Measurements from ENCODE around the gene FAM107A. TPM values are rescaled to one million over a fixed set of nuclear protein-coding genes. Genes with fewer than 3 reads are reported as not detected.

FAM107A gene
- polyA plus RNA-seq, 1 experiment: 0.11 TPM

DNA sequence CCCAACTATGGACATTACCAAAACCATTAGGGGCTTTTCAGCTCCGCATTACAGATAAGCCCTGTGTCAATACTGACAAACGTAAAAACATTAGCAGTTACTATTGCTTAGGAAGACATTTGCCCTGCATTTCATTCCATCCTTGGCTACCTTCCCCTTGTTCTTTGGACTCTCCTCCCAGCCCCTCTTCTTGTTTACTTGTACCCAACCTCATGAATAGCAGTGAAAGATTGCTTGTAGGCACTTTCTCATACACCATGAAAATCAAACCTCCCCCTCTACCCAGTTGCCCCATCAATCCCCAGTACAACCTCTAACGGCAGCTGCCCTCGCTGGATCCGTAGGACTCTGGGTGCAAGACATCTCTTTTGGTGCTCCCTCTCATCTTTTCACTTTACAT is 16.9 kb upstream of the FAM107A start:
- Histone ChIP-seq H3K36me3 (ENCODE audit: control insufficient read depth, insufficient read depth, low read length) (no peaks in the 10 kb centered on the region), H3K4me3 (ENCODE audit: low read depth, low read length) (no peak overlapping the region), H3K27me3 (ENCODE audit: control insufficient read depth, insufficient read depth, low read length) (no peaks in the 10 kb centered on the region; the same call in 1 of the 2 replicates)
- POLR2A ChIA-PET: no interaction called here
- no peak for TF ChIP-seq CTCF (IDR thresholded peaks at IDR 0.05; ENCODE audit: insufficient read depth, low read depth, low read length)
- CTCF ChIA-PET: no interaction called here
- no peak for DNase-seq (ENCODE audit: low read depth)

- H3K27me3 ChIP-seq (ENCODE audit: control insufficient read depth, insufficient read depth, low read length): peaks cover 6% of the 10 kb centered on the region
- no peak overlapping the region for H3K4me3 ChIP-seq (ENCODE audit: low read depth, low read length)
- ChIA-PET POLR2A (no interaction called here), CTCF (interaction anchor here (1.5 to 2.6 kb wide), 3 partner anchors 12 to 38 kb away, joined by 5 to 7 read pairs (median 5); no protein-coding TSS in a partner anchor)
- no peak for DNase-seq (ENCODE audit: low read depth)
- TF ChIP-seq CTCF (IDR thresholded peaks at IDR 0.05; ENCODE audit: insufficient read depth, low read depth, low read length): no peak
- H3K36me3 ChIP-seq (ENCODE audit: control insufficient read depth, insufficient read depth, low read length): no peaks in the 10 kb centered on the region
Observed at GRCh38 chr3:58591517-58592510, 14.6 kb upstream of the FAM107A start.

DNA sequence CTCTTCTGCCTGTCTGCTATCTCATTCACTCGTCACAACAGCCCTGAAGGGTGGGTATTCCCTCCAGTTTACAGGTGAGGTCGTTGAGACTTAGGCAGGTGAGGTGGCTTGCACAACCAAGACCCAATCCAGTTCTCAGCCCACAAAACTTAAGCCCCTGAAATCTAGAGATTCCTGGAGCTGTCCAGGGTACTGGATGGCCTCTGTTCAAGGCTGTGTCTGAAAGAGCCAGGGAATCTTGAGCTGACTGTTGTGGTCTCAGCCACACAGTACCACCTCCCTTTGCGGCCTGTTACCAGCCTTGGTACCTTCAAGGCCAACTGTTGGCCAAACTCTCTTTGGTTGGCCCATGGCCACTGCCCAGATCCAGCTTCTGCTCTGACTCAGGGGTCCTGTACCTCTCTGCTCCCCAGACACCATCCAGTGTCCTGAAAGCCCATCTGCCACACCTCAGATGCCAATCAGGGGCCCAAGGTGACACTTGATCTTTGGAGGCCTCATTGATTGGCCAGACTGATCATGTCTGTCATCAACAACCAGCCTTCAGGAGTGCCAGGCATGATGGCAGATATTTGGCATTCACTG is 10.9 kb upstream of the FAM107A start:
- peaks cover 13% of the 10 kb centered on the region for H3K27me3 ChIP-seq (ENCODE audit: control insufficient read depth, insufficient read depth, low read length)
- no peaks in the 10 kb centered on the region for H3K36me3 ChIP-seq (ENCODE audit: control insufficient read depth, insufficient read depth, low read length)
- H3K4me3 ChIP-seq (ENCODE audit: low read depth, low read length): no peak overlapping the region
- no peak for DNase-seq (ENCODE audit: low read depth)
- ChIA-PET CTCF (interaction anchor here (0.9 to 1.4 kb wide), 5 partner anchors 18 to 42 kb away, joined by 3 to 5 read pairs (median 4); no protein-coding TSS in a partner anchor), POLR2A (no interaction called here)
- TF ChIP-seq CTCF (IDR thresholded peaks at IDR 0.05; ENCODE audit: insufficient read depth, low read depth, low read length): no peak

DNA sequence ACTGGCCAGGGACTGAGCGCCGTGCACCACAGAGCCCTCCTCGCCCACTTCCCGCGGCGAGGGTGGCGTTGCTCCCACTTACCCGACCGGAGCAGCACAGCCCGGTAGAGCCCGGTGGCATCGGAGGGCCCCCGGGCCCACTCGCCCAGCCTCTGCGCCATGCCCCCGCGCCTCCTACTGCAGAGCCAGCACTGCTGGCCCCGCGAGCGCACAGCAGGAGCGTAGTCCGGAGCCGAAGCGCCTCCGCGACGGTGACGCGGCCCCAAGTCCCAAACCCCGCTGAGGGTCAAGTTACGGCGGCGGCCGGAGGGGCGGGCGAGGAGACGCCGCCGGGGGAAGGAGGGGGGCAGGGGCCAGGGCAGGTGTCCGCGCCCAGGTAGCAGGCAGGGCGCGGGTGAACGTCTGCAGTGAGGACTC is 9.6 kb upstream of the FAM107A start:
- no peak for TF ChIP-seq CTCF (IDR thresholded peaks at IDR 0.05; ENCODE audit: insufficient read depth, low read depth, low read length)
- POLR2A ChIA-PET: no interaction called here
- Histone ChIP-seq H3K36me3 (ENCODE audit: control insufficient read depth, insufficient read depth, low read length) (no peaks in the 10 kb centered on the region), H3K4me3 (ENCODE audit: low read depth, low read length) (no peak overlapping the region), H3K27me3 (ENCODE audit: control insufficient read depth, insufficient read depth, low read length) (peaks cover 13% of the 10 kb centered on the region)
- CTCF ChIA-PET: interaction anchor here (0.7 to 1.4 kb wide), 2 partner anchors 18 to 40 kb away, joined by 3 to 4 read pairs; no protein-coding TSS in a partner anchor
- no peak for DNase-seq (ENCODE audit: low read depth)

- peaks cover 13% of the 10 kb centered on the region for H3K27me3 ChIP-seq (ENCODE audit: control insufficient read depth, insufficient read depth, low read length)
- no peaks in the 10 kb centered on the region for H3K36me3 ChIP-seq (ENCODE audit: control insufficient read depth, insufficient read depth, low read length)
- no peak for DNase-seq (ENCODE audit: low read depth)
- ChIA-PET CTCF (interaction anchor here (0.6 to 4.7 kb wide), 14 partner anchors 11 to 50 kb away, joined by 3 to 34 read pairs (median 6); no protein-coding TSS in a partner anchor), POLR2A (interaction anchor here (0.6 kb wide), 1 partner anchor 12 kb away, joined by 4 read pairs; no protein-coding TSS in a partner anchor)
- no peak overlapping the region for H3K4me3 ChIP-seq (ENCODE audit: low read depth, low read length)
- TF ChIP-seq CTCF (IDR thresholded peaks at IDR 0.05; ENCODE audit: insufficient read depth, low read depth, low read length): no peak
Observed at GRCh38 chr3:58585994-58586393, 8.8 kb upstream of the FAM107A start.

Measured in BJ (cell line).